CD4-positive, alpha-beta T cell (primary cell): ENCODE measurements around the gene MRPS5. TPM values are rescaled to one million over a fixed set of nuclear protein-coding genes. Genes with fewer than 3 reads are reported as not detected.
A peak's percentile ranks its signal among the peaks of the same experiment; 100 is the strongest.

Experiments
- ATAC-seq: fragments of 200-7000 bp; cut with Tn5 transposase; one replicate; pipeline ENCODE4 v1.10.0; 2022; ENCODE audit warnings: mild to moderate bottlenecking; ENCODE audit not compliant: poor library complexity
- CTCF ChIA-PET: fragments of 350-600 bp; sonication (Branson Sonifier 250); formaldehyde crosslinking; loops from one replicate; lab custom pipeline; 2021; ENCODE audit warnings: antibody characterized with exemption, inconsistent platforms; lab: Charles Lee
- POLR2A ChIA-PET: fragments of 350-600 bp; sonication (Branson Sonifier 250); formaldehyde crosslinking; loops from one replicate; lab custom pipeline; 2021; ENCODE audit warnings: antibody characterized with exemption, inconsistent platforms; lab: Charles Lee
- DNase-seq, 14 experiments: peaks; one replicate each; pipeline ENCODE4 v3.0.0-alpha.2; 2013 to 2020; ENCODE audit warnings: mixed read lengths in 2 of 14
- H3K27ac ChIP-seq, 2 donors: one replicate each; pipeline versions ENCODE4 v1.5.1 to v1.7.0; 2013; ENCODE audit warnings: low read length in 2 of 2, low read depth in 1 of 2, mild to moderate bottlenecking in 1 of 2
- H3K27me3 ChIP-seq, 2 experiments: 1 replicate in 1 of 2; 2 replicates in 1 of 2; pipeline versions ENCODE4 v1.6.1 to v1.7.0; 2013; ENCODE audit warnings: low read length in 2 of 2, control low read depth in 1 of 2, mild to moderate bottlenecking in 1 of 2, moderate library complexity in 1 of 2; ENCODE audit not compliant: insufficient read depth in 2 of 2, control insufficient read depth in 1 of 2
- H3K36me3 ChIP-seq: one replicate; pipeline ENCODE4 v1.6.1; 2013; ENCODE audit warnings: low read length, control low read depth; ENCODE audit not compliant: insufficient read depth
- H3K4me1 ChIP-seq: one replicate; pipeline ENCODE4 v1.6.1; 2013; ENCODE audit warnings: low read length, control low read depth; ENCODE audit not compliant: insufficient read depth
- H3K4me3 ChIP-seq: one replicate; pipeline ENCODE4 v1.5.1; 2013; ENCODE audit warnings: mild to moderate bottlenecking, low read length, moderate library complexity
- H3K9me3 ChIP-seq, 2 experiments: 1 replicate in 1 of 2; 2 replicates in 1 of 2; pipeline versions ENCODE4 v1.6.1 to v1.7.0; 2013; ENCODE audit warnings: low read length in 2 of 2, mild to moderate bottlenecking in 2 of 2, control low read depth in 1 of 2, moderate library complexity in 1 of 2; ENCODE audit not compliant: control insufficient read depth in 1 of 2, insufficient read depth in 1 of 2
- H3K27ac Mint-ChIP-seq: one replicate; pipeline ENCODE4 v1.8.0; 2020; ENCODE audit warnings: mixed read lengths
- H3K27me3 Mint-ChIP-seq: one replicate; pipeline ENCODE4 v1.8.0; 2021; ENCODE audit warnings: mixed read lengths
- H3K36me3 Mint-ChIP-seq: one replicate; pipeline ENCODE4 v1.8.0; 2021; ENCODE audit warnings: low read depth, mixed read lengths
- H3K4me1 Mint-ChIP-seq: one replicate; pipeline ENCODE4 v1.8.0; 2021; ENCODE audit warnings: low read depth, mixed read lengths
- H3K4me3 Mint-ChIP-seq: one replicate; pipeline ENCODE4 v1.8.0; 2020; ENCODE audit warnings: mild to moderate bottlenecking, mixed read lengths
- H3K9me3 Mint-ChIP-seq: one replicate; pipeline ENCODE4 v1.8.0; 2020; ENCODE audit warnings: mixed read lengths
- intact Hi-C, 2 experiments: fragments of 100-400 bp; cut with DNase I in 1 of 2; cut with micrococcal nuclease in 1 of 2; formaldehyde crosslinking; loops; one replicate each; pipeline versions ENCODE4 v1.15.1 to v1.9.0; 2023 to 2025; cut with DNase I, micrococcal nuclease
- total RNA-seq, 174 experiments: library from RNA in 2 of 174; stranded (reverse) in 2 of 174; gene quantifications; one replicate each; pipeline ENCODE4 v1.2.3 and lab custom pipeline; 2021 to 2026
- TF ChIP-seq, protein P1 (sequence below): fragments of 200-600 bp; IDR thresholded peaks from one replicate; pipeline ENCODE4 v1.8.0; 2022; ENCODE audit warnings: antibody characterized with exemption, mild to moderate bottlenecking

The MRPS5 gene
- total RNA-seq, 2 experiments from 2014 or later = 15.3 to 16.3 TPM

DNA sequence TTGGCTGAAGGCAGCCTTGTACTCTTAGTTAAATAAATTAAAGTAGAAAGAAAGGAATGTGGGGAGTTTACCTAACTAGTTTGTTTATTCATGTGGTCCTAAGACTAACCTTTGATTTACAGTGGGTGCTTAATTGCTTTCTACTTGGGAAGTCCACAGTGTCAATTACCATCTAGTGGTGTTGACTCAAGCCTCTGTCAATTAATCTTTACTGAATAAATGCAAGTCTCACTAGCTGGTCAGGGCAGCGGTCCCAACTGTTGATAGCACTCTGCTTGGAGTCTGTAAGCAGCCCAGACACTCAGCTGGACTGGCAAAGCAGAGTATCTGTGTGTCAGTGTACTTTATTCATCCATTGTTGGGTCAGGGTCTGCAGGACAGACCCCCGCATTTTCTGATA lies 22.2 kb upstream of the MRPS5 start:
- H3K27me3 Mint-ChIP-seq = no peaks in the 10 kb centered on the region
- H3K27ac Mint-ChIP-seq = no peak overlapping the region
- no peak overlapping the region for H3K4me3 Mint-ChIP-seq
- no peaks in the 10 kb centered on the region for H3K36me3 ChIP-seq
- ATAC-seq (no peak), DNase-seq (no peak)
- no peaks in the 10 kb centered on the region for H3K27me3 ChIP-seq
- H3K27ac ChIP-seq = no peak overlapping the region
- intact Hi-C loops = no loop called here
- peaks cover 85% of the 10 kb centered on the region for H3K36me3 Mint-ChIP-seq
- ChIA-PET CTCF (no interaction called here), POLR2A (no interaction called here)
- H3K9me3 ChIP-seq = peaks cover 46 to 88% of the 10 kb centered on the region in 2 experiments
- H3K9me3 Mint-ChIP-seq = peaks cover 29% of the 10 kb centered on the region
- H3K4me3 ChIP-seq = no peak overlapping the region
- no peaks in the 10 kb centered on the region for H3K4me1 ChIP-seq
- no peaks in the 10 kb centered on the region for H3K4me1 Mint-ChIP-seq
- TF ChIP-seq, protein P1, sequence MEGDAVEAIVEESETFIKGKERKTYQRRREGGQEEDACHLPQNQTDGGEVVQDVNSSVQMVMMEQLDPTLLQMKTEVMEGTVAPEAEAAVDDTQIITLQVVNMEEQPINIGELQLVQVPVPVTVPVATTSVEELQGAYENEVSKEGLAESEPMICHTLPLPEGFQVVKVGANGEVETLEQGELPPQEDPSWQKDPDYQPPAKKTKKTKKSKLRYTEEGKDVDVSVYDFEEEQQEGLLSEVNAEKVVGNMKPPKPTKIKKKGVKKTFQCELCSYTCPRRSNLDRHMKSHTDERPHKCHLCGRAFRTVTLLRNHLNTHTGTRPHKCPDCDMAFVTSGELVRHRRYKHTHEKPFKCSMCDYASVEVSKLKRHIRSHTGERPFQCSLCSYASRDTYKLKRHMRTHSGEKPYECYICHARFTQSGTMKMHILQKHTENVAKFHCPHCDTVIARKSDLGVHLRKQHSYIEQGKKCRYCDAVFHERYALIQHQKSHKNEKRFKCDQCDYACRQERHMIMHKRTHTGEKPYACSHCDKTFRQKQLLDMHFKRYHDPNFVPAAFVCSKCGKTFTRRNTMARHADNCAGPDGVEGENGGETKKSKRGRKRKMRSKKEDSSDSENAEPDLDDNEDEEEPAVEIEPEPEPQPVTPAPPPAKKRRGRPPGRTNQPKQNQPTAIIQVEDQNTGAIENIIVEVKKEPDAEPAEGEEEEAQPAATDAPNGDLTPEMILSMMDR = no peak

- intact Hi-C loops = no loop called here
- H3K27me3 Mint-ChIP-seq = no peaks in the 10 kb centered on the region
- Histone ChIP-seq H3K4me3 (no peak overlapping the region), H3K36me3 (no peaks in the 10 kb centered on the region), H3K9me3 (peaks cover 33 to 65% of the 10 kb centered on the region in 2 experiments), H3K27me3 (no peaks in the 10 kb centered on the region), H3K27ac (no peak overlapping the region), H3K4me1 (no peaks in the 10 kb centered on the region)
- no peaks in the 10 kb centered on the region for H3K4me1 Mint-ChIP-seq
- ATAC-seq (no peak), DNase-seq (no peak)
- ChIA-PET POLR2A (no interaction called here), CTCF (no interaction called here)
- H3K36me3 Mint-ChIP-seq = peaks cover 60% of the 10 kb centered on the region
- no peak overlapping the region for H3K4me3 Mint-ChIP-seq
- peaks cover 36% of the 10 kb centered on the region for H3K9me3 Mint-ChIP-seq
- H3K27ac Mint-ChIP-seq = no peak overlapping the region
- TF ChIP-seq, protein P1 = no peak
These were observed 17.1 kb upstream of the MRPS5 start for GRCh38 chr2:95138702-95139101.

GRCh38 chr2:95122197-95122551 lies 566 bp upstream of the MRPS5 start:
- H3K36me3 Mint-ChIP-seq = peaks cover 28% of the 10 kb centered on the region
- Histone ChIP-seq H3K4me3 (peak overlapping the region; percentile 81), H3K27ac (peak overlapping the region; percentile 13 to 74), H3K4me1 (peaks cover 31% of the 10 kb centered on the region), H3K36me3 (peaks cover 6% of the 10 kb centered on the region), H3K9me3 (no peaks in the 10 kb centered on the region), H3K27me3 (no peaks in the 10 kb centered on the region)
- TF ChIP-seq, protein P1 = no peak
- H3K27me3 Mint-ChIP-seq = no peaks in the 10 kb centered on the region
- H3K4me3 Mint-ChIP-seq = peak overlapping the region; percentile 95
- ChIA-PET POLR2A (interaction anchor here (0.9 to 3.5 kb wide), 9 partner anchors 30 to 99 kb away, joined by 4 to 46 read pairs (median 12); partner anchors contain the start of genes MAL, ZNF2 and ZNF514), CTCF (interaction anchor here (1.0 to 2.7 kb wide), 3 partner anchors 37 to 99 kb away, joined by 5 to 16 read pairs (median 7); partner anchors contain the start of gene ZNF514)
- ATAC-seq (no peak), DNase-seq (no peak)
- peaks cover 49% of the 10 kb centered on the region for H3K4me1 Mint-ChIP-seq
- H3K9me3 Mint-ChIP-seq = no peaks in the 10 kb centered on the region
- intact Hi-C loops = loop anchor here (1.0 to 5.0 kb wide), 3 partner anchors 35 to 85 kb away; partner anchors contain the start of genes ZNF514 (in 2 of the 2) and ZNF892 (in 1 of the 2)
- H3K27ac Mint-ChIP-seq = peak overlapping the region; percentile 94
